ENCODE data around the gene CUBN.

CUBN gene

GRCh38 chr10:17033529-17034260 lies 95.9 kb downstream of the CUBN start:
- Histone ChIP-seq H3K27ac (no peak overlapping the region), H3K27me3 (ENCODE audit: insufficient read depth, low read depth, severe bottlenecking) (no peaks in the 10 kb centered on the region), H3K9me3 (ENCODE audit: severe bottlenecking) (no peaks in the 10 kb centered on the region), H3K4me3 (ENCODE audit: low read depth, low read length) (no peak overlapping the region), H3K36me3 (no peaks in the 10 kb centered on the region)
- TF ChIP-seq CTCF (IDR thresholded peaks at IDR 0.05; ENCODE audit: low read depth, low read length), result no peak
- DNase-seq, result no peak

GRCh38 chr10:17031637-17032635 lies 97.7 kb downstream of the CUBN start:
- Histone ChIP-seq H3K27me3 (ENCODE audit: insufficient read depth, low read depth, severe bottlenecking) (no peaks in the 10 kb centered on the region), H3K4me3 (ENCODE audit: low read depth, low read length) (no peak overlapping the region), H3K9me3 (ENCODE audit: severe bottlenecking) (no peaks in the 10 kb centered on the region), H3K36me3 (no peaks in the 10 kb centered on the region), H3K27ac (no peak overlapping the region)
- DNase-seq, result no peak
- TF ChIP-seq CTCF (IDR thresholded peaks at IDR 0.05; ENCODE audit: low read depth, low read length), result no peak

- no peaks in the 10 kb centered on the region for H3K27me3 ChIP-seq (ENCODE audit: insufficient read depth, low read depth, severe bottlenecking)
- DNase-seq, result no peak
- H3K36me3 ChIP-seq, result no peaks in the 10 kb centered on the region
- no peaks in the 10 kb centered on the region for H3K9me3 ChIP-seq (ENCODE audit: severe bottlenecking)
- no peak overlapping the region for H3K27ac ChIP-seq
- TF ChIP-seq CTCF (IDR thresholded peaks at IDR 0.05; ENCODE audit: low read depth, low read length), result no peak
- no peak overlapping the region for H3K4me3 ChIP-seq (ENCODE audit: low read depth, low read length)
Measured at GRCh38 chr10:17029581-17030271, 99.9 kb downstream of the CUBN start.

- no peak for DNase-seq
- H3K4me3 ChIP-seq (ENCODE audit: low read depth, low read length), result no peak overlapping the region
- H3K9me3 ChIP-seq (ENCODE audit: severe bottlenecking), result no peaks in the 10 kb centered on the region
- H3K27ac ChIP-seq, result no peak overlapping the region
- TF ChIP-seq CTCF (IDR thresholded peaks at IDR 0.05; ENCODE audit: low read depth, low read length), result no peak
- H3K27me3 ChIP-seq (ENCODE audit: insufficient read depth, low read depth, severe bottlenecking), result no peaks in the 10 kb centered on the region
- H3K36me3 ChIP-seq, result no peaks in the 10 kb centered on the region
Measured at GRCh38 chr10:17029239-17029580, 100.4 kb downstream of the CUBN start.

GRCh38 chr10:17028798-17029197 lies 100.8 kb downstream of the CUBN start:
- Histone ChIP-seq H3K9me3 (ENCODE audit: severe bottlenecking) (no peaks in the 10 kb centered on the region), H3K27ac (no peak overlapping the region), H3K4me3 (ENCODE audit: low read depth, low read length) (no peak overlapping the region), H3K27me3 (ENCODE audit: insufficient read depth, low read depth, severe bottlenecking) (no peaks in the 10 kb centered on the region), H3K36me3 (no peaks in the 10 kb centered on the region)
- no peak for DNase-seq
- no peak for TF ChIP-seq CTCF (IDR thresholded peaks at IDR 0.05; ENCODE audit: low read depth, low read length)
